Measurements from ENCODE around the gene CDK14.

The CDK14 gene

DNA sequence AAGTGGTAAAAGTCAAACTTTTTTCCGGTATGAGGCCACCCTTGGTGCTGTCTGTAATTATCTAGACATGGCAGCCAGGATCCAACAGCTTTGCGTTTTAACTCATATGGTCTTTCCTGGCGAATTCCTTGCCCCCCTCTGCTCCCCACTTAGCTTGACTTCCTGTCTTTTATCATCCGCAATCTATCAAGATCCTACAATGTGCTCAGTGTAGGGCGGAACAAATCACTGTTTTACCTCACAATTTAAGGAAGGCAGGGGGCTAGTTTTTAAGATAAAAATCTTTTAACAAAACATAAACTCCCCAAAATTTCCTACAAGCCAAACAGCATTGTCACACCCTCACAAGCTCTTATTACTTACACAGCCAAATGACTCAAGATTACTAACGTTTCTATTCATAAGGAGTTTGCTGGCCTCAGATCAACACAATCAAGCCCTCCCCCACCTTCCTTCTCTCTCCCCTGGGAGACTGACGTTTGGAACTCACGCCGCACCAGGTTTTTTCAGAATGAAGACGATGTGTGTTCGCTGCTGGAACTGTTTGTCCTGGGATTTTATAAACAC lies 1.3 kb upstream of the CDK14 start:
- no peak overlapping the region for H3K4me3 ChIP-seq (ENCODE audit: low read depth, low read length)
- no peak for DNase-seq (ENCODE audit: low read depth)
- TF ChIP-seq, protein P1, sequence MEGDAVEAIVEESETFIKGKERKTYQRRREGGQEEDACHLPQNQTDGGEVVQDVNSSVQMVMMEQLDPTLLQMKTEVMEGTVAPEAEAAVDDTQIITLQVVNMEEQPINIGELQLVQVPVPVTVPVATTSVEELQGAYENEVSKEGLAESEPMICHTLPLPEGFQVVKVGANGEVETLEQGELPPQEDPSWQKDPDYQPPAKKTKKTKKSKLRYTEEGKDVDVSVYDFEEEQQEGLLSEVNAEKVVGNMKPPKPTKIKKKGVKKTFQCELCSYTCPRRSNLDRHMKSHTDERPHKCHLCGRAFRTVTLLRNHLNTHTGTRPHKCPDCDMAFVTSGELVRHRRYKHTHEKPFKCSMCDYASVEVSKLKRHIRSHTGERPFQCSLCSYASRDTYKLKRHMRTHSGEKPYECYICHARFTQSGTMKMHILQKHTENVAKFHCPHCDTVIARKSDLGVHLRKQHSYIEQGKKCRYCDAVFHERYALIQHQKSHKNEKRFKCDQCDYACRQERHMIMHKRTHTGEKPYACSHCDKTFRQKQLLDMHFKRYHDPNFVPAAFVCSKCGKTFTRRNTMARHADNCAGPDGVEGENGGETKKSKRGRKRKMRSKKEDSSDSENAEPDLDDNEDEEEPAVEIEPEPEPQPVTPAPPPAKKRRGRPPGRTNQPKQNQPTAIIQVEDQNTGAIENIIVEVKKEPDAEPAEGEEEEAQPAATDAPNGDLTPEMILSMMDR (IDR thresholded peaks at IDR 0.05; ENCODE audit: insufficient read depth, low read depth, low read length, missing control alignments): no peak

DNA sequence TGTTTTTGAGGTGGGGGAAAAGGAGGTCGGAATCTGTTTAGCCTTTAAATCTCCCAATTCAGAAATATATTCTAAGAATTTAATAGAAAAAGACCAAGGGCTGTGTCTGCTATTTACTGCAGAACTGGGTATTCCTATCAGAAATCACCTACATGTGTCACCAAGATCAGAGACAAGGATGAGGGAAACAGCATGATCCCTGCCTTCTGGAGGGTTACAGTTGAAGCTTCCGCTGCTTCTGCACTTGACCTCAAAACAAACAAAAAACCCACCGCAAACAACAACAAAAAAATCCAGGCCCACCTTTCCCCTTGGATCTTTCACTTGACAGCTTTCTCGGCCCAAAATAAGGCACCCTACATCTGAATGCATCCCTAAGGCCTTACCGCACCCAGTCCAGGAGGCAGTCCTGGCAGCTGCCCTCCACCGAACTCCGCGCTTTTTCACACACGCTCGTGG lies 750 bp upstream of the CDK14 start:
- TF ChIP-seq, protein P1 (IDR thresholded peaks at IDR 0.05; ENCODE audit: insufficient read depth, low read depth, low read length, missing control alignments): no peak
- peak overlapping the region; percentile 60 for H3K4me3 ChIP-seq (ENCODE audit: low read depth, low read length)
- DNase-seq (ENCODE audit: low read depth): no peak

DNA sequence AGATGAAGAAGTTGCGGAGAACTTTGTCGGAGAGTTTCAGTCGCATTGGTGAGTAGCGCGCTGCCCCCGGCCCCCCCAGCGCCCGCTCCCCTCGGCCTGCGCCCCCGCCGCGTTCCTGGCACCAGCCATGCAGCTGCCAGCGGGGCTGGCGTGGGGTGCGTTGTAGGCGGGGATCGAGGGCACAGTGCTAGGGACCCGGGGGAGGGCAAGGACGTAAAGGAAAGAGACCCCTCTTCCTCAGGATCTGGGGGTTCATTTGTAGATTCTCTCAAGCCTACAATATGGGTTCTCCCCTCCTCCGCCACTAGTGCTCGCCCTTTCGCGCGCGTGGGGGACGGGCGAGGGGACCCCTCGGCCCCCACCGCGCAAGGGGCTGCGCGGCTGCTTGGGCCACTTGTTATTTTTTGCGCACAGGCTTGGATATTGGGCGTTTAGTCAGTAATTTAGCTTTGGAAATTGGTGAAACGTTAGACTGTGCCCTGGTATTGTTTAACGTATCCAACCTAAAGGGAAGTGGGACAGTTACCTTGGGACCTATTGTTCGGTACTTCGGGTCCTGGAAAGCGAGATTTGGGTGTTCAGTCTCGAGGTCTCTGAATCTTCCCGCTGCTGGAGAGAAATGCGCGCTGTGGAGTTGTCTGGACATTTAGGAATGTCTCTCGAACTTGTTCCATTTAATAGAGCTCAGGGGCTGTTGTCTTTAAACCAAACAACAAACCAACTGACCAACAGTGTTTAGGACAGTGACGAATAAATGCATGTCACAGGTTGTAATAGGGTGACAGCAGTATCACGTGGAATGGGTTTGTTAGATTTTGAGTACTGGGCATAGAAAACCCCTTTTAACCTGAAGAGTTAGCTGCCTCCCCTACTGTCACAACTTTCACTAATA lies 796 bp downstream of the CDK14 start:
- peak; percentile 43 for DNase-seq (ENCODE audit: low read depth)
- peak overlapping the region; percentile 60 for H3K4me3 ChIP-seq (ENCODE audit: low read depth, low read length)
- TF ChIP-seq, protein P1 (IDR thresholded peaks at IDR 0.05; ENCODE audit: insufficient read depth, low read depth, low read length, missing control alignments): no peak

DNA sequence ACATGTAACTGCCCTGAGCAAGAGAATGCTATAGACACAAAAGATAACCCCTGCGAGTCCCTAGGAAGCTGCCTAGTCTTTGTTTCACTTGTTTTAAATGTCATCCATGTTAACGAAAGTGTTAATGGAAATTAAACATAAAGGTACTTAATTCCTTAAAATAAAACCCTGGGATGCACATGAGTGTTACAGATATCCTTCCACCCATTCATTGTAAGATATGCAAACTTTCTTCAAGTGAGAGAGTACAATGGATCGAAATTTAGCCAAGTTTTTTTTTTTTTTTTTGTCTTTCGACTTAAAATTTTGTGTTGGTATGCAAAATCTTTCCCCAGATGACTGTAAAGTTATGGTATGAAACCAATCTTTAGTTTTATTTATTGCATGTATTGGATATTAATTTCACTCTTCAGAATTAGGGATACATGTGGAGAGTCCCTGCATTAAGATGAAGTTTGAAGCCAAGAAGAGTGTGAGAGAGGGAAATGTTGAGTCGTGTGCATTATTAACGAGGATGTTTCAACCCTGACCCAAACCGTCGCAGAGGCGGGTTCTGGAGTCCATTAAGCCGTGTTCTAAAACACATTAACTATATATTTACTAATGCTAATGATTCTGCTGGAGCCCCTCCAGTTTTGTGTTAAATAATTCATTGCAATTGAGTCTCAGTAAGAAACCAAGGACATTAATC lies 1.6 kb downstream of the CDK14 start:
- H3K4me3 ChIP-seq (ENCODE audit: low read depth, low read length): peak overlapping the region; percentile 60
- TF ChIP-seq, protein P1 (IDR thresholded peaks at IDR 0.05; ENCODE audit: insufficient read depth, low read depth, low read length, missing control alignments): no peak
- DNase-seq (ENCODE audit: low read depth): no peak

DNA sequence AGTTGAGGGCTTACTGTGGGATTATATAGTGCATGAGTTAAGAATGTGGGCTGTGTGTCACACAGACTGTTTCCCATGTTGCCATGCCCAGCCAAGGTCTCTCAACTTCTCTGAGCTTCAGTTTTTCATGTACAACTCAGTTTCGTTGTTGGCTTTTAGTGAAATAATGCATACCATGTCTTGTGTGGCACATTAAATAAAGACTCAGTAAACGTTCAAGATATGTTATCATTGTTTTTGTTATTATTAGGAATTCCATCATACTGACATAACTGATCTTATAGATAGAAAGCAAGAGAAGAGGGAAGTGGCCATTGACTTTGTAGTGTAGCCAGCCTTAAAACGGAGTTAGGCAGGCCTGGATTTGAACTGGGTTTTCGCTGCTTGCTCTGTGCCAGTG lies 2.9 kb downstream of the CDK14 start:
- H3K4me3 ChIP-seq (ENCODE audit: low read depth, low read length): no peak overlapping the region
- no peak for DNase-seq (ENCODE audit: low read depth)
- TF ChIP-seq, protein P1 (IDR thresholded peaks at IDR 0.05; ENCODE audit: insufficient read depth, low read depth, low read length, missing control alignments): no peak

DNA sequence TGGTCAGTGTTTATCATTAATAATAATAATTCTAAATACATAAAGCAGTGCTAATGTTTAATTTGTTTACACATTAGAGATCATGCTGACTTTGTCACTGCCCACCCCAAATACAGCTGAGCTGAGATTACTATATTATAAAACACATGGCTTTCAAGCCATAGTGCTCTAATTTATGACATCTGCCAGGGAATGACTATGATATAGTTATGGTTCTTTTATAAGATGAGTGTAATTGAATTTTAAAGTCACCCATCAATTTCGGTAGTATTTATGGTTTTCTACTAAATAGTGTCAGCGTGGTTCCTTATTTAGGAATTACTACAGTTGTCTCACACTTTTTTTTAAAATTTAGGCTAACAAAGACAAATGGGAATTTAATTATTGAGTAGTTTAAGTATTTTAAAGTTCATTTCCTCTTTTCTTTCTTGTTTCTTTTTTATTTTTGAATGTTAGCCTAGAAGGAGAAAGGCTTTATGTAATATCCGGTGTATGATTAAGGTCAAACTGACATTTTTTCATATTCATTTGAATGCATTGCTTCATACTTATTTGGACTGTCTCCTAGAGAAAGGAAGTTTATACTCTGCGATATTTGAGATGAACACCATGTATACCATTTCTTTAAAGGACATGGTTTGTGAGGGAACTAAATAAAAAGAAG lies 3.9 kb downstream of the CDK14 start:
- H3K4me3 ChIP-seq (ENCODE audit: low read depth, low read length): no peak overlapping the region
- no peak for DNase-seq (ENCODE audit: low read depth)
- TF ChIP-seq, protein P1 (IDR thresholded peaks at IDR 0.05; ENCODE audit: insufficient read depth, low read depth, low read length, missing control alignments): no peak

Data from GM12865 (cell line).